DMS79 (cell line): Measurements from ENCODE around the gene PARP9.
A peak's percentile ranks its signal among the peaks of the same experiment; 100 is the strongest.

Experiments used
- DNase-seq: peaks from one replicate; lab custom pipeline; 2025; lab: John Stamatoyannopoulos, UW

Gene PARP9

GRCh38 chr3:122564155-122564912 is at the start of gene PARP9, which contains the start of gene DTX3L:
PARP9 (minus strand) TSS chr3:122564300; CDS start chr3:122559620, 4,680 bp downstream.
DTX3L (plus strand) TSS chr3:122564338; CDS start chr3:122564427, 89 bp downstream.
- DNase-seq = peak; percentile 57

GRCh38 chr3:122612696-122613095 is 48.6 kb upstream of the PARP9 start:
- no peak for DNase-seq

- no peak for DNase-seq
Measured at GRCh38 chr3:122609798-122610559, 45.9 kb upstream of the PARP9 start.

- no peak for DNase-seq
Measured at GRCh38 chr3:122608916-122609315, 44.8 kb upstream of the PARP9 start.

- no peak for DNase-seq
Measured at GRCh38 chr3:122606330-122606729, 42.2 kb upstream of the PARP9 start.

- DNase-seq = no peak
Measured at GRCh38 chr3:122603056-122603455, 39.0 kb upstream of the PARP9 start.

GRCh38 chr3:122602011-122602710 is 38.1 kb upstream of the PARP9 start:
- no peak for DNase-seq

- no peak for DNase-seq
Measured at GRCh38 chr3:122598556-122598955, 34.5 kb upstream of the PARP9 start.

- DNase-seq = no peak
Measured at GRCh38 chr3:122598151-122598550, 34.1 kb upstream of the PARP9 start.

GRCh38 chr3:122594025-122594424 is 29.9 kb upstream of the PARP9 start:
- no peak for DNase-seq

- no peak for DNase-seq
Measured at GRCh38 chr3:122590610-122591009, 26.5 kb upstream of the PARP9 start.

GRCh38 chr3:122589297-122589696 is 25.2 kb upstream of the PARP9 start:
- DNase-seq = no peak

- no peak for DNase-seq
Measured at GRCh38 chr3:122587572-122587971, 23.5 kb upstream of the PARP9 start.

- DNase-seq = no peak
Measured at GRCh38 chr3:122586773-122587485, 22.8 kb upstream of the PARP9 start.

- no peak for DNase-seq
Measured at GRCh38 chr3:122586098-122586497, 22.0 kb upstream of the PARP9 start.

- DNase-seq = no peak
Measured at GRCh38 chr3:122582390-122582789, 18.3 kb upstream of the PARP9 start.

GRCh38 chr3:122581622-122582021 is 17.5 kb upstream of the PARP9 start:
- no peak for DNase-seq

GRCh38 chr3:122580470-122580869 is 16.4 kb upstream of the PARP9 start:
- DNase-seq = no peak

- DNase-seq = no peak
Measured at GRCh38 chr3:122578069-122578740, 14.1 kb upstream of the PARP9 start.

GRCh38 chr3:122577409-122578031 is 13.4 kb upstream of the PARP9 start, which contains the start of gene PARP15:
PARP15 (plus strand) TSS chr3:122577650; CDS start chr3:122577668, 18 bp downstream.
- DNase-seq = no peak
